Astrocyte (in vitro differentiated cells and primary cell): ENCODE results near the gene PALLD. TPM values are rescaled to one million over a fixed set of nuclear protein-coding genes. Genes with fewer than 3 reads are reported as not detected.

ENCODE experiments used
- DNase-seq: peaks from one replicate; pipeline ENCODE4 v3.0.0-alpha.2; 2010; ENCODE audit warnings: low read depth
- FAIRE-seq: peaks from 2 replicates; lab custom pipeline; 2011; peaks lifted over from hg19 to GRCh38; lab: Jason Lieb, UNC
- H2AFZ ChIP-seq: 2 replicates; pipeline ENCODE4 v1.6.0; 2012; ENCODE audit warnings: low read depth, low read length, inconsistent platforms
- H3K27ac ChIP-seq: 2 replicates; pipeline ENCODE4 v1.5.1; 2011; ENCODE audit warnings: low read depth, low read length, inconsistent platforms
- H3K27me3 ChIP-seq: 2 replicates; pipeline ENCODE4 v1.6.0; 2011; ENCODE audit warnings: low read length, inconsistent platforms; ENCODE audit not compliant: insufficient read depth
- H3K36me3 ChIP-seq: 2 replicates; pipeline ENCODE4 v1.5.1; 2011; ENCODE audit warnings: low read length, inconsistent platforms; ENCODE audit not compliant: insufficient read depth
- H3K4me1 ChIP-seq: 2 replicates; pipeline ENCODE4 v1.5.1; 2011; ENCODE audit warnings: low read length, inconsistent platforms; ENCODE audit not compliant: insufficient read depth
- H3K4me2 ChIP-seq: 2 replicates; pipeline ENCODE4 v1.6.0; 2012; ENCODE audit warnings: low read length, inconsistent platforms
- H3K4me3 ChIP-seq: 2 replicates; pipeline ENCODE4 v1.5.1; 2011; ENCODE audit warnings: low read depth, mild to moderate bottlenecking, low read length, inconsistent platforms; ENCODE audit not compliant: insufficient read depth
- H3K79me2 ChIP-seq: 2 replicates; pipeline ENCODE4 v1.6.0; 2012; ENCODE audit warnings: mild to moderate bottlenecking, low read length, inconsistent platforms; ENCODE audit not compliant: insufficient read depth
- H3K9ac ChIP-seq: 2 replicates; pipeline ENCODE4 v1.6.0; 2012; ENCODE audit warnings: mild to moderate bottlenecking, low read length, inconsistent platforms
- H3K9me3 ChIP-seq: 2 replicates; pipeline ENCODE4 v1.5.1; 2012; ENCODE audit warnings: low read depth, mild to moderate bottlenecking, low read length, inconsistent platforms; ENCODE audit not compliant: insufficient read depth
- H4K20me1 ChIP-seq: 2 replicates; pipeline ENCODE4 v1.6.0; 2012; ENCODE audit warnings: low read length, inconsistent platforms; ENCODE audit not compliant: insufficient read depth
- H3K27ac Mint-ChIP-seq: one replicate; pipeline ENCODE4 v1.8.0; 2021; ENCODE audit warnings: mild to moderate bottlenecking, mixed read lengths; ENCODE audit not compliant: unreplicated experiment
- H3K27me3 Mint-ChIP-seq: one replicate; pipeline ENCODE4 v1.8.0; 2021; ENCODE audit warnings: low read depth, mixed read lengths; ENCODE audit not compliant: unreplicated experiment
- H3K36me3 Mint-ChIP-seq: one replicate; pipeline ENCODE4 v1.8.0; 2021; ENCODE audit warnings: low read depth, mixed read lengths; ENCODE audit not compliant: unreplicated experiment
- H3K4me1 Mint-ChIP-seq: one replicate; pipeline ENCODE4 v1.8.0; 2021; ENCODE audit warnings: low read depth, mixed read lengths; ENCODE audit not compliant: unreplicated experiment
- H3K4me3 Mint-ChIP-seq: one replicate; pipeline ENCODE4 v1.8.0; 2021; ENCODE audit warnings: mild to moderate bottlenecking, moderate library complexity, mixed read lengths; ENCODE audit not compliant: unreplicated experiment
- H3K9me3 Mint-ChIP-seq: one replicate; pipeline ENCODE4 v1.8.0; 2021; ENCODE audit warnings: mild to moderate bottlenecking, mixed read lengths; ENCODE audit not compliant: unreplicated experiment
- CTCF ChIP-seq: IDR thresholded peaks from 2 replicates; pipeline ENCODE4 v1.5.1; 2011; ENCODE audit warnings: low read depth, mild to moderate bottlenecking, inconsistent platforms, low read length, moderate library complexity; ENCODE audit not compliant: insufficient read depth
- EZH2 ChIP-seq: IDR thresholded peaks from 2 replicates; pipeline ENCODE4 v1.6.1; 2012; ENCODE audit warnings: mild to moderate bottlenecking, low read length, inconsistent platforms; ENCODE audit not compliant: insufficient read depth
- total RNA-seq: library from RNA; stranded (reverse); gene quantifications from 2 replicates; pipeline ENCODE4 v1.2.1, GENCODE V29; 2021

PALLD gene
- total RNA-seq, 1 donor from 2014 or later = 498 TPM

- no peaks in the 10 kb centered on the region for H3K27me3 ChIP-seq
- peaks cover 63% of the 10 kb centered on the region for H3K4me1 Mint-ChIP-seq
- peak overlapping the region; percentile 43 for H3K27ac ChIP-seq
- H2AFZ ChIP-seq = no peak overlapping the region
- no peak for FAIRE-seq
- peaks cover 36% of the 10 kb centered on the region for H3K36me3 Mint-ChIP-seq
- H3K4me3 ChIP-seq = no peak overlapping the region
- TF ChIP-seq CTCF (no peak), EZH2 (no peak)
- H3K36me3 ChIP-seq = peaks cover 61% of the 10 kb centered on the region
- H3K4me3 Mint-ChIP-seq = no peak overlapping the region
- peak overlapping the region; percentile 77 for H3K27ac Mint-ChIP-seq
- peaks cover 39% of the 10 kb centered on the region for H3K4me1 ChIP-seq
- no peaks in the 10 kb centered on the region for H3K9me3 Mint-ChIP-seq
- peaks cover 79% of the 10 kb centered on the region for H3K79me2 ChIP-seq
- H3K9me3 ChIP-seq = no peaks in the 10 kb centered on the region
- H3K4me2 ChIP-seq = no peak overlapping the region
- no peak overlapping the region for H3K9ac ChIP-seq
- peak; percentile 48 for DNase-seq
- peaks cover 57% of the 10 kb centered on the region for H4K20me1 ChIP-seq
- H3K27me3 Mint-ChIP-seq = no peaks in the 10 kb centered on the region
These were observed 391.0 kb downstream of the PALLD start for GRCh38 chr4:168887809-168888208.

GRCh38 chr4:168888715-168889215 lies 391.9 kb downstream of the PALLD start:
- Mint-ChIP-seq H3K4me1 (peaks cover 57% of the 10 kb centered on the region), H3K36me3 (peaks cover 33% of the 10 kb centered on the region), H3K4me3 (no peak overlapping the region), H3K27me3 (no peaks in the 10 kb centered on the region), H3K9me3 (no peaks in the 10 kb centered on the region), H3K27ac (peak overlapping the region; percentile 41)
- no peak overlapping the region for H3K9ac ChIP-seq
- FAIRE-seq = no peak
- H3K4me2 ChIP-seq = no peak overlapping the region
- peaks cover 32% of the 10 kb centered on the region for H3K4me1 ChIP-seq
- H3K27me3 ChIP-seq = no peaks in the 10 kb centered on the region
- H3K27ac ChIP-seq = no peak overlapping the region
- no peak for TF ChIP-seq CTCF
- TF ChIP-seq EZH2 = no peak
- peaks cover 57% of the 10 kb centered on the region for H4K20me1 ChIP-seq
- H3K4me3 ChIP-seq = no peak overlapping the region
- H2AFZ ChIP-seq = no peak overlapping the region
- H3K9me3 ChIP-seq = no peaks in the 10 kb centered on the region
- H3K36me3 ChIP-seq = peaks cover 70% of the 10 kb centered on the region
- H3K79me2 ChIP-seq = peaks cover 75% of the 10 kb centered on the region
- no peak for DNase-seq

GRCh38 chr4:168891086-168891485 lies 394.2 kb downstream of the PALLD start:
- H3K27ac ChIP-seq = no peak overlapping the region
- H3K9me3 ChIP-seq = no peaks in the 10 kb centered on the region
- peaks cover 73% of the 10 kb centered on the region for H3K36me3 ChIP-seq
- no peaks in the 10 kb centered on the region for H3K27me3 ChIP-seq
- no peak overlapping the region for H3K4me3 Mint-ChIP-seq
- no peak for DNase-seq
- TF ChIP-seq EZH2 (no peak), CTCF (no peak)
- no peak overlapping the region for H2AFZ ChIP-seq
- no peaks in the 10 kb centered on the region for H3K27me3 Mint-ChIP-seq
- H3K9me3 Mint-ChIP-seq = no peaks in the 10 kb centered on the region
- FAIRE-seq = no peak
- H3K27ac Mint-ChIP-seq = peak overlapping the region; percentile 18
- no peak overlapping the region for H3K4me3 ChIP-seq
- no peak overlapping the region for H3K4me2 ChIP-seq
- no peak overlapping the region for H3K9ac ChIP-seq
- H4K20me1 ChIP-seq = peaks cover 46% of the 10 kb centered on the region
- H3K36me3 Mint-ChIP-seq = peaks cover 34% of the 10 kb centered on the region
- peaks cover 60% of the 10 kb centered on the region for H3K79me2 ChIP-seq
- peaks cover 37% of the 10 kb centered on the region for H3K4me1 Mint-ChIP-seq
- peaks cover 11% of the 10 kb centered on the region for H3K4me1 ChIP-seq
